ENCODE results near the gene DMRT3.
A peak's percentile ranks its signal among the peaks of the same experiment; 100 is the strongest.

The DMRT3 gene, protein sequence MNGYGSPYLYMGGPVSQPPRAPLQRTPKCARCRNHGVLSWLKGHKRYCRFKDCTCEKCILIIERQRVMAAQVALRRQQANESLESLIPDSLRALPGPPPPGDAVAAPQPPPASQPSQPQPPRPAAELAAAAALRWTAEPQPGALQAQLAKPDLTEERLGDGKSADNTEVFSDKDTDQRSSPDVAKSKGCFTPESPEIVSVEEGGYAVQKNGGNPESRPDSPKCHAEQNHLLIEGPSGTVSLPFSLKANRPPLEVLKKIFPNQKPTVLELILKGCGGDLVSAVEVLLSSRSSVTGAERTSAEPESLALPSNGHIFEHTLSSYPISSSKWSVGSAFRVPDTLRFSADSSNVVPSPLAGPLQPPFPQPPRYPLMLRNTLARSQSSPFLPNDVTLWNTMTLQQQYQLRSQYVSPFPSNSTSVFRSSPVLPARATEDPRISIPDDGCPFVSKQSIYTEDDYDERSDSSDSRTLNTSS

DNA sequence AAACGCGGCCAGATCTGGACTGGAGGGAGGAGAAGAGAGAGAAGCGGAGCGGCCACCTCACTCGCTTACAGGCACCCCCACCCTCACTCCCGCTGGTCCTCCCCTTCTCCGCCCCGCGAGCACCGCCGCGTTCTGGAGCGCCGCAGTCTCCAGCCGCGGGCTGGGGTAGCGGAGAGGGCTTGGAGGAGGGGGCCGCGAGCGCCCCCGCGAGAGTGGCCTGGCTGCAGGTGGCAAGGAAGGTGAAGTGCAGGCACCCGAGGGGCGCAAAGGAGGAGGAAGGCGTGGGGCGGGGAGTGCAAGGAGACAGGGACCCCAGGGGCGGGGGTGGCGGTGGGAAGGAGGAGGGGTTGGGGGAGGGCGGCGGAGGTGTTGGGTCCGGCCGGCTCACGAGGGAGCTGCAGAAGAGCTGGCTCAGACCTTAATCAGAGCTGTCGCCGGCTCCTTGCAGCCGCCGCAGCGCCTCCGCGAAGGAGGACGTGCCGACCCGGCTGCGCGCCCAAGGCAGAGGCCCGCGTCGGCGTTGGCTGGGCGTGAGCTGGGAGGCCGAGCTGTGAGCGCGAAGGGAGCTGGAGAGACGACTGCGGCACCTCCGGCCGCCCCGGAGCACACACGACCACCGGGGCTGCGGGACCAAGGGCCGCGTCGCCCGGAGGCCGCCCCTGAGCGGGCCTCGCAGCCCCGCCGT is at the start of gene DMRT3:
Gene DMRT3, plus strand, starts transcription at position 398 of the 685 bp plus-strand sequence. CDS start 347 bp downstream, outside the sequence.
- DNase-seq = no peak

DNA sequence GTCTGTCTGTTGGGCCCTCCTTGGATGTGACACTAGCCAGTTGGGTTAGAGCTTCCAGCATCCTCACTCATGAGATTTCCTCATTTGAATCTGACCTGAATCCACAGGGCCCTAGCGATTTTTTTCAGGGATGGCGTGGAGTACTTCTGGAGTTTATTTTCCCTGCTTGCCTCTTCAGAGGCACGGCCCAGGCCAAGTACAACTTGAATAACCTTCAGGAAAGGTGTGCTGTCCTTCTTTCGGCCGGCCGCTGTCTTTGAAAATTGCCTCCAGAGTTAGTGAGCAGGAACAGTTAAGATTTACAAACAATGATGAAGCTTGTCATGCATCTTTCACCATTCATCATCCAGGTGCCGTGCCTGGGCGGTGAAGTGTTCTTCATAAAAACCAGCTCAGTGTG is 49.5 kb upstream of the DMRT3 start:
- DNase-seq = no peak

DNA sequence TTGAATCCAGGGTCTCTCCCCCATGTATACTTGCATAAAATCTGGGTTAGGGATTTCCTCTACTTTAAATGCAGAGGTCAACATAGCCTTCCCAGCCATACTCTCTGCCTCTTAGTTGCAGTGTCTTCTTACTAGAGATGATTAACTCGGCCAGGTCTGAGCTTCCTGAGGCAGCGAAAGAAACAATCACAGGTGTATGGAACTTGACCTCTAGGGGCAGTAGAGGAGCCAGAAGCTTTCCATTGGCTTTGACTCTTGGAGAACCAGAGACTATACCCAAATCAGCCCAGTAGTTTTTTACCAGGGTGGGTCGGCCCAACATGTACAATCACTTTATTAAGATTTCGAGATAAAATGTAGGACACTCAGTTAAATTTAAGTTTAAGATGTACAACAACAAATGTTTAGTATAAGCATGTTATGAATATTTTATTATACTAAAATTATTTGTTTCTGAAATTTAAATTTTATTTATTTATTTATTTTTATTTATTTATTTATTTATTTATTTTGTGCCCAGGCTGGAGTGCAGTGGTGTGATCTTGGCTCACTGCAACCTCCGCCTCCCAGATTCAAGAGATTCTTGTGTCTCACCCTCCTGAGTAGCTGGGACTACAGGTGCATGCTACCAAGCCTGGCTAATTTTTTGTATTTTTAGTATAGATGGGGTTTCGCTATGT is 48.0 kb upstream of the DMRT3 start:
- peak; percentile 3 for DNase-seq

DNA sequence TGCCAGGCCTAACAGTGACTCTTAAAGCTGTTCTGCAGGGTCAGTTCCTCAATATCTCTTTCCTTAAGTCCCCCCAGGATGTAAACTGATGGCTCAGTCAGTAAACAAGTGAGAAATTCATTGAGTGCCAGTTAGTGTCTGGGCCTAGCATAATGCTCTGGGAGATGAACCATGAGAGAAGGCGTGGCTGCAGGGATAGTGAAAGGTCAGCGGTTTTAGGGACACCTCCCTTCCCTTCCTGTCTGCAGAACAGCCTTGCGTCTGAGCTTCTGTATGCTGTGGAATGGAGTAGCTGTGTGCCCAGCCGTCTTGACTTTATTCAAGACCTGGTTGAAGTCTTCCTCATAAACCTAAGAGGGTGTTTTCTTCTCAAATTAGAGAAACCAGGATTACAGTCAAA is 46.7 kb upstream of the DMRT3 start:
- no peak for DNase-seq

DNA sequence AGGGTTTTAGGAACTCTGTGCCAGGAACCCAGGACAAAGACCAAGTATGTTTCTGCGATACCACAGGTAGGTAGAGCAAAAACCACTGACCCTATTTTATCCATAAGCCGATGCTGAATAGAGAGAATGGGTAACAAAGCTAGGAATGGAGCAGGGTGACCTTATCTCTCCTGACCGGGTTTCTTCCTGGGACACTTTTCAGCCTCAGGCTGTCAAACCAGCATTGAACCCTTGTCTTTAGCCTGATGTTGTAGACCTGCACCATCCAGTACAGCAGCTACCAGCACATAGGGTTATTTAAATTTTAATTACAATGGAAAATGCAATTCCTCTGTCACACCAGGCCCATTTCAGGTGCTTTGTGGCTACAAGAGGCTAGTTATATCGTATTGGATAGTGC is 43.1 kb upstream of the DMRT3 start:
- DNase-seq = no peak

DNA sequence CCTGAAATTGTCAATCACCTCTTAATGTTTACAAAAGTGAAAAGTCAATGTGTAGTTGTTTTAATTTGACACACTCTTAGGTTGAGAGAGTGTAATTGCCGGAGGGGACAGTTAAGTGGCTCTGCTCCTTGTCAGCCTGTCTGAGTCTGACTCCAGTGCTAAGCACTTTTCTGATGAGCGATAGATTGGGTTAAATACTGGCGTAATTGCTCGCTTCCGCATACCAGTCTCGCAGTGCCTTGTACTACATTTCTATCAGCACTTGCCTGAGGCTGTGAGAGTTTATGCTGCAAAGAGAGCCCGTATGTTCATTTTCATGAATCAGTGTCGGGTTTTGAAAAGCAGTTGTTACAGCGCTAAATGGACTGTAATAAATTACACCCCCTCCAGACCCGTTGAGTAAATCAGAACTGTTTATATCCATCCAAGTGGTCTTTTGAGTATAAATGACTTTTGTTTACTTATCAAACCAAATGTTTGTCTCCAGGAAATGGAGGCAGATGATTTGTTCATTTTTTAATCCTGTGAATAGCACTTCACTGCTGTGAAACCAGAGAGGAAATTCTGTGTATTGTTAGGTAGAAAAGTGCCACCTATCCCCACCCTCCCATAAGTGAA is 41.0 kb upstream of the DMRT3 start:
- DNase-seq = peak; percentile 18

DNA sequence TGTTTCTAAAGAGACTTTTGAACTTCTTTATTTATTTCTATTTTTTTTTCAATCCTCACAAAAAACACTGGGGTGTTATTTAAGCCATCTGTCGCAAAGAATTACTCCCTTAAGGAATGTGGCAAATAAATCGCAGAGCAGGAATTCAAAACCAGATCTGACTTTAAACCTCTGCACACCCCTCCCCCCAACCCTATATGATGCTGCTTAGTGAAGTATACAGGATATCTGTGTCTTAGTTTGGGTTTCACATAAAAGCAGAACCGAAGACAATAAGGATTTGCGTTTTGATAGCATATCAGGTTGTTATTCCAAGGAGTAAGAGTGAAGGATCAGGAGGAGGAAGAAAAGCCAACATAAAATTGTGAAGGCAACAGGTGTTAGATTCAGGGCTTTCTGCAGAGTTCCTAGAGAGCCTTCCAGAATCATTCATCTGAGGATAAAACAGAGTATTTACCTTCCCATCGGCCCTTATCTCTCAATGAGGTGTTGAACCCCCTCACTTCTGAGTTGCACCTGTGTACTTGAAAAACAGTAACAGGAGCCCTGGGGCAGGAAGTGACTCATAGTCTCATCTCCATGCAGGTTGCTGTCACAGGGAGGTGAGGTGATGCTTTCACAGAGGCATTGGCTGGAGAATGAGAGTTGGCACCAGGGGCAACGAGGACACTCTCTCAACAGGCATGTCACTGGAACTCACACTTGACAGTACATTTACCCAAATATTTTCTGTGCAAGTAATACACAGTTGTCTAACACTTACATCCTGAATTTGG is 33.5 kb upstream of the DMRT3 start:
- no peak for DNase-seq

DNA sequence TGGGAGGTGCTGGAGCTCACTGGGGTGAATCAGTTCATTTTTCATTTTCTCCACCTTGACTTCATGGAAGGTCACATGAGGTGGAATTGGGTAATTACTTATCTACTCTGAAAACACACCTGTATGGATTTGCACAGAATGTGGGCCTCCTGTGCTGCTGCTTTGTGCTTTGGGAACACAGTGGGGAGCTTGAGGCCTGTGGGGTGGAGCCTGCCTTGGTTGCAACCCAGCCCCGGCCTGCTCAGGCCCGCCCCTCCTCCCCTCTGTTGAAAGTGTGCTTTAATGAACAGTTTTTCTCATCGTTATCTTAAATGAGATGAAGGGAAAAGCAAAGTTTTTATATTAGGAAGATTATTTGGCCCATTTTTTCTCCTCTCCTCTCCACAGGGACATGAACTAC is 28.5 kb upstream of the DMRT3 start:
- DNase-seq = no peak

DNA sequence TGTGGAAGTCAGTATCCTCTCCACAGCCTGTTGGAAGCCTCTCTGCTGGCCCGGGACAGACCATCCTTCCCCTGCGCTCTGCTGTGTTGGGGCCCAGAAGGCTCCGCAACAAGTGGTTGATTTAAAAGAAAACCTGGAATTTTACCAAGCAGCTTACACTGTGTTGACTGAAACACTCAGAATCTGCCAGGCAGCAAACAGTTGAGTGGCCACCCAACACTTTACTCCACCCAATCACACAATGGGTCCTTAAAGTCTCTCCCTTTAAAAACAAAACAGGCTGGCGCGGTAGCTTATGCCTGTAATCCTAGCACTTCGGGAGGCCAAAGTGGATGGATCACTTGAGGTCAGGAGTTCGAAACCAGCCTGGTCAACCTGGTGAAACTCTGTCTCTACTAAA is 28.0 kb upstream of the DMRT3 start:
- DNase-seq = no peak

DNA sequence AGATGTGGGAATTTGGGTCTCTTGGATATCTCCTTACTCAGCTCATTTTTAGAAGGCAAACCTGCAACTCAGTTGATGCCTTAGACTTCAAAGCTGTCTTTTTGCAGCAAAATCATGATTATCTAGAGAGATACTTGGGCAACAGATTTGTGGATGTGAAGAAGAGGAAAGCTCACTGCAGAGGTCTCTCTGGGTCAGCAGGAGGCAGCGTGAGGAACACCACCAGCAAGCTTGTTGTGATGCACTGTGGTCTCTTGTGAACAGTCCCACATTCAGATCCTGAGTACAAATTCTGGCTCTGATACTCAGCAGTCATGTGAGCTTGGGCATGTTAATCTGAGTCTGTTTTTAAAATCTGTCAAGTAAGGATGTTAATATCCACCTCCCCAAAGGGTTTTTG is 26.3 kb upstream of the DMRT3 start:
- DNase-seq = no peak

DNA sequence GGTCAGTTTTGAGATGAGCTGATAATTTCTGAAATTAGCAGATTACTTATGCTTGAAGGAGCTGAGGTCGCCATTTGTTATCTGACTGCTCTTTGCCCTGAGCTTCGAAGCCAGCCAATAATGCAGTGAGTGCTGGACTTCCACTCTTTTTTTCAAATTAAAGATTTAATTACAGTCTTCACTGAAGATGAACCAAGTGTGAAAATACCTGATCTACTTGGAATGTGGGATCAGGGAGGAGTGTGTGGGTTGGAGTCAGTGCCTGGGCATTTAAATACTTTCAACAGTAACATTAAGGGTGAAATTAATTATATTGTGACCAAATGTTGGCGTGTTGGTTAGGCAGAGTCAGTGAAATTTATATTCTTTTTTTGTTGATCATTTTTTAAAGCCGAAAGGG is 23.9 kb upstream of the DMRT3 start:
- DNase-seq = no peak

DNA sequence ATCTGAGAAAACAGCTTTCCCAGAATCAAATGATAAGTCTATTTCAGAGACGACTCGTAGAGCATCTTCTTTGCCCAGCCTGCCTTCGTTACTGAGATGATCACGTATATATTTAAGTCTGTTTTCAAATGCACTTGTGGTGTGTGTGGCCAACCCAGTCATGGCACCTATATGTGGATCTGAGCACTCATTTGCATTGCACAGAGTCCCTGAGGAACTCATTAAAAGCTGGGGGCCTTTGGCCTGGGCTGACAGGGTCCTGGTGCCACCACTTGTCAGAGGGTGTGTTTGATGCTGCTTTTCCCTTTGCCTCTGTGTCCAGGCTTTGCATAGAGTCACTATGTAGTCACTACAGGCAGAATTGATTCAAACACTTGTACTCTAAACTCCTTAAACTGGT is 17.4 kb upstream of the DMRT3 start:
- no peak for DNase-seq

DNA sequence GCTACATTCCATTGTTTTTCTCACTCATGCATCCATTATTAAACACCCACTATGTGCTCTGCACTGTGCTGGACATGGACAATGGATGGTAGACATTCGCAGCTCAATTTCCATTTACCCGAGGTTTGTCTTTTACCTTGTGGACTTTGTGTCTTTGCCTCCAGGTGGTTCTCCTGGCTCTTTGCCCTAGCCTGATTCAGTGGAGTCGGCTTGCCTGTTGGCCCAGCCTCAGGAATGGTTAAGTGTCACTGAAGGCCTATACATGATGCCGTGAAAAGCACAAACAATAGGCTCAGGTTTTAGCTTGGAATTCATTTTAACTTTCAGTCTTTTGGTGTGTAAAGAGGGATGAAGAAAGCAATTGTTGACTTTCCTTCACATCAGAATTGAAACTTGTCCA is 16.5 kb upstream of the DMRT3 start:
- DNase-seq = no peak

DNA sequence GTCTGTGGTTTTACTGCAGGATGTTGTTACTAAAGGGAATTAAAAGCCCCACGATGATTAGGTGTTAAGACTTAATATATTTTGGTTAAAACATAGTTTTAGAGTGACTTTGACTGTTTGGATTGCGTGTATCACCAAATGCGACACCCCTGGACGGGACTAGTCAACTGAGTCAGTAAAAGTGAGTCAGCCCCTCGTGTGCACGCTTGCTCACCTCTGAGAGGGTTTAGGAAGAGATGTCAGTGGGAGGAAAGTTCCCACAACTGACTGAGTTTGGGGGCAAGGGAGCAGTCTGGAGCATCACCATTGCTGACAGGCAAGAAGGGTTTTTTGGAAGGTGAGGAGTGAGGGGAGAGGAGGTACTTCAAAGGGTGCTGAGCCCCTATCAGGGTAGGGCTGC is 14.4 kb upstream of the DMRT3 start:
- peak; percentile 41 for DNase-seq

DNA sequence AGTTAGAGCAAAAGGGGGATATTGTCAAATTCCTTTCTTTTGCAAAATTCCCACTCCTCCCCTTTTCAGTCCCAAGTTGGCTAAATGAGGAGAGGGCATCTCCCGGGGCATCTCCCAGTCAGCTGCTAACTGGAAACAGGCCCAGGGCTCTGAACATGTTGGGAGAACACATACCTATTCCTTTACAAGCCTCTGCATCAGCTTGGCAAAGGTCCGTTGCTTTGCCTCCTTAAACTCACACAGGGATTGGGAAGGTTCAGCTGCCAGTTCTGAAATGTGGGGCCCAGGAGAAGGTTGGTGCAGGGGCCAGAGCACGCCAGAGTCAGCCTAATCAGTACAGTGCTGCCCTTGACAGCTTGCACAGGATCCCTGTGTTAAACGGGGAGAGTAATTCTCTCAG is 11.0 kb upstream of the DMRT3 start:
- DNase-seq = no peak

DNA sequence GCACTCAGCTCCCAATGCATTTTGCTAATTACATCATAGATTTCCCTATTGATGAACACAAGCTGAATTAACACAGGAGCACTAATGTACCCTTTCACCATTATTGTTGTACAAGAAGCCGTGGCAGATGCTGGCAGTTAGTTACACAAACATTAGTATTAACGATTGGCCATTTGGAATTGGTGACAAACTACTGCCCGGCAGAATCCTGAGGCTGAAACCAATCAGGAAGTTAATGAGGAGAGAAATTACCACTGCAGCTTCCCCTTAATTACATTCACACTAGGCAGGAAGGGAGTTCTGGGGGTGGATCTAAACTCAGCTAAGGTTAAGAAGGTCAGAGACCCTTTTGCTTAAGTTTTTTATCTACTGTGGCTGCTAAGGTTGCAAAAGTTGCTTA is 9.6 kb upstream of the DMRT3 start:
- no peak for DNase-seq

DNA sequence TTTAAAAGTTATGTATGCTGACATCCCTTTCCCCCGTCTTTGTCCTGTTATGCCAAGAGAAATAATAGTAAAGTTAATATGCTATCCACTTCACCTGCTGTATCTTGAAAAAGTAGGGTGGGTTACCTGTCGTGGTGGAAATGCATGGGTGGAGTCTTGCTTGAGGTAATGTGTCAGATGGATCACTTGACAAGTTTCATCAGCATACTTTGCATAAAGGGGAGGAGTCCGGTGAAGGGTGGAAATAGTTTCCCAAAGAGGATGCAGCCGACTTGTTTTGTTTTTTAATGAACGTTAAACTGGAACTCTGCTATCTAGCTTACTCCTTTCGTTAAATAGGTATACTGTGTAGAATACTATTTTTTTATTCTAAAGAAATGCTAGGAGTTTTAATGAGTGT is 9.0 kb upstream of the DMRT3 start:
- DNase-seq = no peak

DNA sequence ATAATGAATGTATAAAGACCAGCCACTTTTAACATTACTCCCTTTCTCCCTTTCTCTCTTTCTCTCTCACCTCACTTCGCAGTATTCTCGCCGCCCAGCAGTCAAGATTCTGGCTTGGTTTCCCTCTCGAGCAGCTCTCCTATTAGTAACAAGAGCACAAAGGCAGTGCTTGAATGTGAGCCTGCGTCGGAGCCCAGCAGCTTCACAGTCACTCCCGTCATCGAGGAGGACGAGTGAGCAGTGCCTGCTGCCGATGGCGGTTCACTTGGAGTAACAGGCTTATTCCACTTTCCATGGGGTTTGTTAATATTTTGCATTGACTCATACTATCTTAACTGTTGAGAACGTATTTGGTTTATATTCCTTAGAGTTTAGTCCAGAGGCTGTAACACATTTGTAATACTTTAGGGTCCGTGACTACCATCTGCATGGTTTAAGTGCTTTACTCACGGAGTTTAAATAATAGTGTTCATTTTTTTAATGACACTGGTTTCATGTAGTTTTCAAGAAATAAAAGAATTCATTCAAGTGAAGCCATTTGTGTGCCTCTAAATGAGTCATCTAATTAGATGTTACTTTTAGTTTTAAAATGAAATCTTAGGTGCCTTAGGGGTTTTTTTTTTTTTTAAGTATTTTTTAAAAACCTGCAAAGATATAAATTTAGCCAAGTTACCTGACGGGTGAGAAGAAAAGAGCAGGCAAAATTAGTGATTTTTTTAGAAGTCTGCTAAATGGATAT is 8.4 kb upstream of the DMRT3 start:
- no peak for DNase-seq

DNA sequence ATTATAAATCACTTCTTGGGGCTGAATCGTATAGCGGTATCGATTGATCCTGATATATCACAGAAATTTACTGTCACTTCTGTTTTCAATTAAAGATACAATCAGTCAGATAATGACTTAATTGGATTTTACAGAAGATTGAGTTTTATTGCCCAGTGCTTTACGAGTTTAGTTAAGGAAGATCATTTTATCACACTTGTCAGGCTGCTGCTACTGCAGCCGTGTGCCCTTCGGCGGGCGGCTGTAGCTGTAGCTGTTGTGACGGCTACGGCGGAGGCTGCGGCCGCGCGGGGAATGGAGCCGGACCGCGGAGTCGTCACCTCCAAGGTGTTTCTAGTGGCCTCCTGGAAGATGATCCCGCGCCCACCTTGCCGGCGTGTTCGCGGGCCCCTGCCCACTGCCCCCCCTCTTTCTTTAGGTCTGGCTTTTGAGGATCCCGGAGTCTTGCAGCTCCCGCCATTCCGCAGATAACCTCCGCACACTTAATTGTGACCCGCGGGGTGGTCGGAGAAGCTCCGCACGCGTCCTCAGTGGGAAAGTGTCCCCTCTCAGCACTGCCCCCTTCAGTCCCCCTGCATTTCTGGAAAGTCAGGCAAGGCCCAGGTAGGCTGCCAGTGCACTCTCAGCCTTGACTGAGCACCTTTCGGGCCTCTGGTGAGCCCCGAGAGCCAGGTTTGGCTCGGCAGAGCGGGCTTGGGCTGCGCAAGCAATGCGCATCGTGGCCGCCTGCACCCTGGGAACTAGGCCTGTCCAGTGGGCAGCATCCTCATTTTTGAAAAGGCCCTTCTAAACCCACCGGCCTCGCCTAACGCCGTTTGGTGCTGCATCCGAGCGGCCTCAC is 6.9 kb upstream of the DMRT3 start:
- no peak for DNase-seq

DNA sequence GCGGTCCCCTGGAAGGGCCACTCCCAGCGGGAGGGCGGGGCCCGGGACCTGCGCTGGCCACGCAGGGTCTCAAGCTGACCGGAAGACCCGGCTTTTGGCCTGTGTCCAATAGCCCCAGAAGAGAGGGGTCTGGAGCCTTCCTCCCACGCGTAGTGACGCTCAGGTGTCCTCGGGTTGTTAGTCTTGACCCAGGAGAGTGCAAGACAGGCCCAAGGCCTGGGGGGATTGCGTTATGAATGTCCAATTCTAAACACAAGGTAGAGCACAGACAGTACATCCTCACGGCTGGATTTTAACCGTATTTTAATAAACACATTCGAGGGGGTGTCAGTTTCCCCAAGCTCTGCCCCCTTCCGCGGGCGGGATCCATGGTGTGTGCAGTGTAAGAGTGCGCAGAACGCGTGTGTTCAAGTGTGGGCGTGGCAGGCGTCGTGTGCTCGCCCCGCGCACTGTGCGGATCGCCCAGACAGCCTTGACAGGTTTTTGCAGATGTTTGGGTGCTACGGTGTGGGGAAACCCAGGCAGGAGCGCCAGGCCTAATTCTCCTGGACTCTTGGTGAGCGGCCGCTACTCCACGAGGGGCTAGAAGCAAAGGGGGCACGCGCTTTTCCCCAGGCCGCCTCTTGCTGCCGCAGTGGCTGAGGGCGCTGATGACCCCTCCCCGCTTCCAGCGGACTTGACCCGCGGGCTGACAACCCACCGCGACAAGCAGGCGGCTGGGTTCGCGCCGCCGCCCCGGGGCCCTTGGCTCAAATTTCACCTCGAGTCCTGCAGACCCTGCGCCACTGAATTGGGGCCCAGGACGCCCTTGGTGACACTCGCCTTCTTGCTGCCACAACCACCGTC is 6.1 kb upstream of the DMRT3 start:
- no peak for DNase-seq
